ENCODE data around the gene EEIG1. TPM values are rescaled to one million over a fixed set of nuclear protein-coding genes. Genes with fewer than 3 reads are reported as not detected.

The EEIG1 gene
- total RNA-seq: 44.7 TPM
- long read RNA-seq, full-length matches to known transcripts: 11 of 48 reads
- long read RNA-seq, partial matches to known transcripts: 4 of 48 reads
- long read RNA-seq, other reads (novel, unspliced or antisense): 33 of 48 reads

DNA sequence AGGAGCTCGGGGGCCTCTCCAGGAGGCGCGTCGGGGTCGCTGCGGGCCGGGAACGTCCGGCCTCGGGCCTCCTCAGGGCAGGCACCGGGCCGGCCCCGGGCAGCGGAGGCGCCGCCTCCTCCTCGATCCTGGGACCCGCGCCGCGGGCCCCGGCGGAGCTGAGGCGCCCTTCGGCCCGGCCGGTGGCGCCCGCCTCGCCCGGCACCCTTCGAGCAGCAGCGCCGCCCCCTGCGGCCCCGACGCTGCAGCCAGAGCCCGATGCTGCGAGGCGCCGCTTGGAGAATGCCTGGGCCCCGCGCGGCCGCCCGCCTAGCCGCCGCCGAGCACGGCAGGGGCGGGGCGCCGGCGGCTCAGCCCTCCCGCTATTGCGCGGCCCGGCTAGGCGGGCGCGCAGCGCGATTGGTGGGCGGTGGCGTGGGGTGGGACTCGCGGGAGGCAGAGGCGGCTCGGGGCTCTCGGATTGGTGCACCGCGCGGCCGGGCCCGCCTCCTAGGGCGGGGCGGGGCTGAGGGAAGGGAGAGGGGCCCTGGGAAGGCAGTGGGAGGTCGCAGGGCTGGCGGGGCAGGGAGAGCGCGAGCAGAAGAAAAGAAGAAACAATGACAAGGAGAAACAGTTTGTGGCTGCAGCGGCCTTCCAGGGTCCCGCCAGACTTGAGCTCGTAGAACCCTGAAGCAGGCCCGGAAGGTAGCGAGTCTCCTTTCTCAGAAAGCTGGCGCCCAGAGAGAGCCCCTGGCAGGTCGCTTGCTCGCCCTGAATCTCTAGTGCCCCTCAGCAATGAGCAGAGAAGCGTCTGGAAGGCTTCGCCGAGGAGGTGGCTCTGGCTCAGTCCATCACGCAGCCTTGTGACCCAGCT, at the start of gene EEIG1:
EEIG1 (minus strand) TSS at position 284 of the 853 bp plus-strand sequence. CDS start 852 bp downstream, outside the sequence.
- intact Hi-C loops (cut with DNase I): no loop called here
- ATAC-seq (peak; percentile 93), DNase-seq (peak; percentile 99)
- Histone ChIP-seq H3K27me3 (no peaks in the 10 kb centered on the region), H3K9me3 (no peaks in the 10 kb centered on the region), H3K27ac (peak within 1 kb of the TSS; percentile 81), H3K36me3 (no peaks in the 10 kb centered on the region), H3K4me3 (peak within 1 kb of the TSS; percentile 81), H3K4me1 (peaks cover 43% of the 10 kb centered on the region)
- TF ChIP-seq, protein P1, sequence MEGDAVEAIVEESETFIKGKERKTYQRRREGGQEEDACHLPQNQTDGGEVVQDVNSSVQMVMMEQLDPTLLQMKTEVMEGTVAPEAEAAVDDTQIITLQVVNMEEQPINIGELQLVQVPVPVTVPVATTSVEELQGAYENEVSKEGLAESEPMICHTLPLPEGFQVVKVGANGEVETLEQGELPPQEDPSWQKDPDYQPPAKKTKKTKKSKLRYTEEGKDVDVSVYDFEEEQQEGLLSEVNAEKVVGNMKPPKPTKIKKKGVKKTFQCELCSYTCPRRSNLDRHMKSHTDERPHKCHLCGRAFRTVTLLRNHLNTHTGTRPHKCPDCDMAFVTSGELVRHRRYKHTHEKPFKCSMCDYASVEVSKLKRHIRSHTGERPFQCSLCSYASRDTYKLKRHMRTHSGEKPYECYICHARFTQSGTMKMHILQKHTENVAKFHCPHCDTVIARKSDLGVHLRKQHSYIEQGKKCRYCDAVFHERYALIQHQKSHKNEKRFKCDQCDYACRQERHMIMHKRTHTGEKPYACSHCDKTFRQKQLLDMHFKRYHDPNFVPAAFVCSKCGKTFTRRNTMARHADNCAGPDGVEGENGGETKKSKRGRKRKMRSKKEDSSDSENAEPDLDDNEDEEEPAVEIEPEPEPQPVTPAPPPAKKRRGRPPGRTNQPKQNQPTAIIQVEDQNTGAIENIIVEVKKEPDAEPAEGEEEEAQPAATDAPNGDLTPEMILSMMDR (IDR thresholded peaks at IDR 0.05): no peak

- Histone ChIP-seq H3K27me3 (no peaks in the 10 kb centered on the region), H3K4me1 (peaks cover 11% of the 10 kb centered on the region), H3K36me3 (no peaks in the 10 kb centered on the region), H3K4me3 (no peak overlapping the region), H3K27ac (peak overlapping the region; percentile 55), H3K9me3 (no peaks in the 10 kb centered on the region)
- TF ChIP-seq, protein P1 (IDR thresholded peaks at IDR 0.05): no peak
- DNase-seq (no peak), ATAC-seq (no peak)
- intact Hi-C loops (cut with DNase I): no loop called here
These were observed 46.9 kb upstream of the EEIG1 start for GRCh38 chr9:128027705-128028104.

GRCh38 chr9:128026773-128027541, 46.2 kb upstream of the EEIG1 start:
- Histone ChIP-seq H3K4me3 (no peak overlapping the region), H3K4me1 (peaks cover 11% of the 10 kb centered on the region), H3K36me3 (no peaks in the 10 kb centered on the region), H3K9me3 (no peaks in the 10 kb centered on the region), H3K27ac (peak overlapping the region; percentile 55), H3K27me3 (no peaks in the 10 kb centered on the region)
- TF ChIP-seq, protein P1 (IDR thresholded peaks at IDR 0.05): no peak
- DNase-seq: no peak
- intact Hi-C loops (cut with DNase I): no loop called here
- ATAC-seq: peak; percentile 42

DNA sequence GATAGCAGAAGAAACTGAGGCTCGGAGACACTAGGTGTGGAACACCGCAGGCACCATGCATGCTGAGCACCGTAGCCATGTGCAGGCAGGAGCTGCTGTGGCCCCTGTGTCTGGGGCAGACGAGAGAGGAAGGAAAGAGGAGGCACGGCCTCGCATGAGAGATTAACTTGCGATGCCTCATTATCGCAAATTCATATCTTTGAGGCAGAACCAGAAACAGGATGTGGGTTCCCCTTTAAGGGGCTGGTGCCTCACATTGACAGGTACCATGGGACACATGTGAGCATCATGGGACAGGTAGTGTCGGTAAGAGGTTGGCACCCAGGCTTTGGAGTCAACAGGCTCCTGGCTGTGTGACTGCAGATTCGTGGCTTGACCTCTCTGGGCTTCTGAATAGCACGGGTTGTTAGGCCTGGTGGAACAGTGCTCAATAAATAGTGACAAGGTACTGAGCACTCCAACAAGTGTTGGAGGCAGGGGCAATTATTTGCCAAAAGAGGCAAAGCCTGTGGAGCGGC, 45.5 kb upstream of the EEIG1 start:
- DNase-seq: no peak
- intact Hi-C loops (cut with DNase I): no loop called here
- TF ChIP-seq, protein P1 (IDR thresholded peaks at IDR 0.05): no peak

GRCh38 chr9:128025736-128026135, 44.9 kb upstream of the EEIG1 start:
- no peak overlapping the region for H3K4me3 ChIP-seq
- H3K27ac ChIP-seq: no peak overlapping the region
- TF ChIP-seq, protein P1 (IDR thresholded peaks at IDR 0.05): no peak
- no peaks in the 10 kb centered on the region for H3K9me3 ChIP-seq
- intact Hi-C loops (cut with DNase I): no loop called here
- peaks cover 11% of the 10 kb centered on the region for H3K4me1 ChIP-seq
- no peaks in the 10 kb centered on the region for H3K27me3 ChIP-seq
- DNase-seq: no peak
- ATAC-seq: no peak
- no peaks in the 10 kb centered on the region for H3K36me3 ChIP-seq

More for the DNA sequence above, 45.5 kb upstream of the EEIG1 start:
- peaks cover 11% of the 10 kb centered on the region for H3K4me1 ChIP-seq
- no peaks in the 10 kb centered on the region for H3K36me3 ChIP-seq
- peak overlapping the region; percentile 55 for H3K27ac ChIP-seq
- H3K27me3 ChIP-seq: no peaks in the 10 kb centered on the region
- no peaks in the 10 kb centered on the region for H3K9me3 ChIP-seq
- ATAC-seq: peak; percentile 53
- H3K4me3 ChIP-seq: no peak overlapping the region
